Measurements from ENCODE around the gene ZFHX3. TPM values are rescaled to one million over a fixed set of nuclear protein-coding genes. Genes with fewer than 3 reads are reported as not detected.

Gene ZFHX3
- total RNA-seq, 1 experiment from 2014 or later = 21.8 TPM

- intact Hi-C loops (cut with micrococcal nuclease; ENCODE audit: unreplicated experiment) = no loop called here
- ChIA-PET POLR2A (ENCODE audit: low non-redundant PET) (no interaction called here), CTCF (no interaction called here)
- H3K36me3 ChIP-seq (ENCODE audit: insufficient read depth, low read length, poor library complexity, severe bottlenecking) = peaks cover 10% of the 10 kb centered on the region
- H3K9me3 ChIP-seq (ENCODE audit: low read depth, low read length, poor library complexity, severe bottlenecking) = no peaks in the 10 kb centered on the region
- H3K27ac ChIP-seq (ENCODE audit: low read depth, low read length, poor library complexity, severe bottlenecking) = no peak overlapping the region
- TF ChIP-seq EZH2 (IDR thresholded peaks at IDR 0.05; ENCODE audit: borderline replicate concordance, low read depth, low read length, poor library complexity, severe bottlenecking) = no peak
- TF ChIP-seq, protein P1, sequence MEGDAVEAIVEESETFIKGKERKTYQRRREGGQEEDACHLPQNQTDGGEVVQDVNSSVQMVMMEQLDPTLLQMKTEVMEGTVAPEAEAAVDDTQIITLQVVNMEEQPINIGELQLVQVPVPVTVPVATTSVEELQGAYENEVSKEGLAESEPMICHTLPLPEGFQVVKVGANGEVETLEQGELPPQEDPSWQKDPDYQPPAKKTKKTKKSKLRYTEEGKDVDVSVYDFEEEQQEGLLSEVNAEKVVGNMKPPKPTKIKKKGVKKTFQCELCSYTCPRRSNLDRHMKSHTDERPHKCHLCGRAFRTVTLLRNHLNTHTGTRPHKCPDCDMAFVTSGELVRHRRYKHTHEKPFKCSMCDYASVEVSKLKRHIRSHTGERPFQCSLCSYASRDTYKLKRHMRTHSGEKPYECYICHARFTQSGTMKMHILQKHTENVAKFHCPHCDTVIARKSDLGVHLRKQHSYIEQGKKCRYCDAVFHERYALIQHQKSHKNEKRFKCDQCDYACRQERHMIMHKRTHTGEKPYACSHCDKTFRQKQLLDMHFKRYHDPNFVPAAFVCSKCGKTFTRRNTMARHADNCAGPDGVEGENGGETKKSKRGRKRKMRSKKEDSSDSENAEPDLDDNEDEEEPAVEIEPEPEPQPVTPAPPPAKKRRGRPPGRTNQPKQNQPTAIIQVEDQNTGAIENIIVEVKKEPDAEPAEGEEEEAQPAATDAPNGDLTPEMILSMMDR (conservative IDR thresholded peaks at IDR 0.05; ENCODE audit: low read depth, low read length) = no peak
- no peaks in the 10 kb centered on the region for H3K27me3 ChIP-seq (replicated peaks; ENCODE audit: insufficient read depth, low read depth, low read length, poor library complexity)
- H3K4me1 ChIP-seq (ENCODE audit: insufficient read depth, low read length, poor library complexity, severe bottlenecking) = no peaks in the 10 kb centered on the region
- no TSS peak for BruUV-seq (replicated peaks)
- H3K4me3 ChIP-seq (ENCODE audit: low read depth, low read length, poor library complexity, severe bottlenecking) = no peak overlapping the region
- DNase-seq (ENCODE audit: low spot score) = no peak
Measured at GRCh38 chr16:72811188-72811720, 236.7 kb downstream of the ZFHX3 start.

DNA sequence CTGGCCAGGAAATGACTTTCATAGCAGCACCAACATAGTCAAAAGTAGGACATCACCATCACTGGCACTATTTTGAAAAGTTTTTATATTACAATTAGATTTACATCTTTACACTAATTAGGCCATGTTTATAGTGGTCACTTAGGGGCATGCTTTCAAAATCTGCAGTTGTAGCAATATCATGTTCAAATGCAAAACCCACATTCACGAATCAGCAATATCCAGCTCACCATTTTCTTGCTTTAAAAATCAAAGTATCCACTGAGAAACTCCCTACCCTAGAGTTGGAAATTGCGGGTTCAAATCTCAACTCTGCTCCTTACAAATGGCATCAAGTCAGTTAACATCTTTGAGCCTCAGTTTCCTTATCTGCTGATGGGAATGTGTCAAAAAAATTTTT, 237.4 kb downstream of the ZFHX3 start:
- no peak overlapping the region for H3K4me3 ChIP-seq (ENCODE audit: low read depth, low read length, poor library complexity, severe bottlenecking)
- intact Hi-C loops (cut with micrococcal nuclease; ENCODE audit: unreplicated experiment) = no loop called here
- ChIA-PET CTCF (no interaction called here), POLR2A (ENCODE audit: low non-redundant PET) (no interaction called here)
- H3K36me3 ChIP-seq (ENCODE audit: insufficient read depth, low read length, poor library complexity, severe bottlenecking) = peaks cover 10% of the 10 kb centered on the region
- TF ChIP-seq, protein P1 (conservative IDR thresholded peaks at IDR 0.05; ENCODE audit: low read depth, low read length) = no peak
- no peak for TF ChIP-seq EZH2 (IDR thresholded peaks at IDR 0.05; ENCODE audit: borderline replicate concordance, low read depth, low read length, poor library complexity, severe bottlenecking)
- no peaks in the 10 kb centered on the region for H3K9me3 ChIP-seq (ENCODE audit: low read depth, low read length, poor library complexity, severe bottlenecking)
- BruUV-seq (replicated peaks) = no TSS peak
- H3K4me1 ChIP-seq (ENCODE audit: insufficient read depth, low read length, poor library complexity, severe bottlenecking) = no peaks in the 10 kb centered on the region
- no peak for DNase-seq (ENCODE audit: low spot score)
- no peaks in the 10 kb centered on the region for H3K27me3 ChIP-seq (replicated peaks; ENCODE audit: insufficient read depth, low read depth, low read length, poor library complexity)
- H3K27ac ChIP-seq (ENCODE audit: low read depth, low read length, poor library complexity, severe bottlenecking) = no peak overlapping the region

GRCh38 chr16:72809446-72809845, 238.5 kb downstream of the ZFHX3 start:
- no peak for TF ChIP-seq EZH2 (IDR thresholded peaks at IDR 0.05; ENCODE audit: borderline replicate concordance, low read depth, low read length, poor library complexity, severe bottlenecking)
- TF ChIP-seq, protein P1 (conservative IDR thresholded peaks at IDR 0.05; ENCODE audit: low read depth, low read length) = no peak
- ChIA-PET CTCF (no interaction called here), POLR2A (ENCODE audit: low non-redundant PET) (no interaction called here)
- Histone ChIP-seq H3K27ac (ENCODE audit: low read depth, low read length, poor library complexity, severe bottlenecking) (no peak overlapping the region), H3K9me3 (ENCODE audit: low read depth, low read length, poor library complexity, severe bottlenecking) (no peaks in the 10 kb centered on the region), H3K36me3 (ENCODE audit: insufficient read depth, low read length, poor library complexity, severe bottlenecking) (peaks cover 10% of the 10 kb centered on the region), H3K4me1 (ENCODE audit: insufficient read depth, low read length, poor library complexity, severe bottlenecking) (no peaks in the 10 kb centered on the region), H3K27me3 (replicated peaks; ENCODE audit: insufficient read depth, low read depth, low read length, poor library complexity) (no peaks in the 10 kb centered on the region), H3K4me3 (ENCODE audit: low read depth, low read length, poor library complexity, severe bottlenecking) (no peak overlapping the region)
- no peak for DNase-seq (ENCODE audit: low spot score)
- no TSS peak for BruUV-seq (replicated peaks)
- intact Hi-C loops (cut with micrococcal nuclease; ENCODE audit: unreplicated experiment) = no loop called here

Data from A673 (cell line).